Osteoblast (primary cell): ENCODE data around the gene PBX1. TPM values are rescaled to one million over a fixed set of nuclear protein-coding genes. Genes with fewer than 3 reads are reported as not detected.

Source experiments
- DNase-seq: peaks from one replicate; pipeline ENCODE4 v3.0.0; 2011; ENCODE audit warnings: low spot score, mixed read lengths; ENCODE audit not compliant: insufficient read length; ENCODE audit errors: missing footprints
- H2AFZ ChIP-seq: 2 replicates; pipeline ENCODE4 v1.6.0; 2011; ENCODE audit warnings: mild to moderate bottlenecking, low read length
- H3K27ac ChIP-seq: 2 replicates; pipeline ENCODE4 v1.5.1; 2011; ENCODE audit warnings: mild to moderate bottlenecking, low read depth, low read length, moderate library complexity
- H3K27me3 ChIP-seq: 2 replicates; pipeline ENCODE4 v1.6.0; 2012; ENCODE audit warnings: mild to moderate bottlenecking, control low read depth, inconsistent platforms, low read length, moderate library complexity; ENCODE audit not compliant: insufficient read depth
- H3K36me3 ChIP-seq: 2 replicates; pipeline ENCODE4 v1.5.1; 2011; ENCODE audit warnings: mild to moderate bottlenecking, low read length, control low read depth, moderate library complexity; ENCODE audit not compliant: insufficient read depth
- H3K4me1 ChIP-seq: 2 replicates; pipeline ENCODE4 v1.5.1; 2011; ENCODE audit warnings: mild to moderate bottlenecking, low read length, control low read depth, moderate library complexity; ENCODE audit not compliant: insufficient read depth
- H3K4me2 ChIP-seq: 2 replicates; pipeline ENCODE4 v1.6.0; 2011; ENCODE audit warnings: mild to moderate bottlenecking, low read length; ENCODE audit not compliant: insufficient read depth
- H3K4me3 ChIP-seq: fragments of 200-600 bp; sonication (generic); 3 replicates; pipeline ENCODE4 v1.5.1; 2012; ENCODE audit warnings: mild to moderate bottlenecking, low read length, inconsistent platforms; ENCODE audit not compliant: insufficient read depth
- H3K79me2 ChIP-seq: 2 replicates; pipeline ENCODE4 v1.6.0; 2012; ENCODE audit warnings: mild to moderate bottlenecking, low read length, control low read depth, inconsistent platforms; ENCODE audit not compliant: insufficient read depth
- H3K9me3 ChIP-seq: 2 replicates; pipeline ENCODE4 v1.5.1; 2011; ENCODE audit warnings: low read depth, low read length, control low read depth
- H4K20me1 ChIP-seq: 2 replicates; pipeline ENCODE4 v1.6.0; 2012; ENCODE audit warnings: mild to moderate bottlenecking, low read length, control low read depth; ENCODE audit not compliant: insufficient read depth
- total RNA-seq: library from RNA; depleted of rRNA; stranded (reverse); fragments of >200 nt; gene quantifications from 2 replicates; pipeline ENCODE4 v1.2.3, GENCODE V29; 2012
- TF ChIP-seq, protein P1 (sequence below): IDR thresholded peaks from 2 replicates; pipeline ENCODE4 v1.5.1; 2011; ENCODE audit warnings: mild to moderate bottlenecking, low read depth, low read length, moderate library complexity; ENCODE audit errors: extremely low read depth

PBX1 gene
- total RNA-seq, 1 donor: 10.1 TPM

DNA sequence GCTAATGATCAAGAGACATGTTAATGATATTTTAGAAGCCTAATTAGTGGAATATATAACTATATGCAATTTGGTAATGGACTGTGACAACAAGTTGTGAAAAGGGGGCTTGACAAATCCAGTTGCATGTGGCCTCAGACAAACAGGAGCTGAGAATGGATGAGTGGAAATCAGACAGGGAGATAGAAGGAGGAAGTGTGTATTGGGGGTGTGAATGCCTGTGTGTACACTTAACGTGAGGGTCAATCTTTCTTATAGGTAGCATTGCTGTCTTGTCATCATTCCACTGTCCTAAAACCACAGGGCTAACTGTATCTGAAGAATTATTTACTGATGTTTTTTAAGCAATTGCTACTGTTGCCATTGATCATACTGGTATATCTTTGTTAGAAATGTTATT is 64.8 kb downstream of the PBX1 start:
- Histone ChIP-seq H4K20me1 (no peaks in the 10 kb centered on the region), H3K4me3 (no peak overlapping the region), H3K27me3 (no peaks in the 10 kb centered on the region), H3K36me3 (no peaks in the 10 kb centered on the region), H3K79me2 (no peaks in the 10 kb centered on the region), H3K9me3 (no peaks in the 10 kb centered on the region), H3K27ac (no peak overlapping the region), H3K4me1 (no peaks in the 10 kb centered on the region), H2AFZ (no peak overlapping the region), H3K4me2 (no peak overlapping the region)
- DNase-seq: no peak
- TF ChIP-seq, protein P1, sequence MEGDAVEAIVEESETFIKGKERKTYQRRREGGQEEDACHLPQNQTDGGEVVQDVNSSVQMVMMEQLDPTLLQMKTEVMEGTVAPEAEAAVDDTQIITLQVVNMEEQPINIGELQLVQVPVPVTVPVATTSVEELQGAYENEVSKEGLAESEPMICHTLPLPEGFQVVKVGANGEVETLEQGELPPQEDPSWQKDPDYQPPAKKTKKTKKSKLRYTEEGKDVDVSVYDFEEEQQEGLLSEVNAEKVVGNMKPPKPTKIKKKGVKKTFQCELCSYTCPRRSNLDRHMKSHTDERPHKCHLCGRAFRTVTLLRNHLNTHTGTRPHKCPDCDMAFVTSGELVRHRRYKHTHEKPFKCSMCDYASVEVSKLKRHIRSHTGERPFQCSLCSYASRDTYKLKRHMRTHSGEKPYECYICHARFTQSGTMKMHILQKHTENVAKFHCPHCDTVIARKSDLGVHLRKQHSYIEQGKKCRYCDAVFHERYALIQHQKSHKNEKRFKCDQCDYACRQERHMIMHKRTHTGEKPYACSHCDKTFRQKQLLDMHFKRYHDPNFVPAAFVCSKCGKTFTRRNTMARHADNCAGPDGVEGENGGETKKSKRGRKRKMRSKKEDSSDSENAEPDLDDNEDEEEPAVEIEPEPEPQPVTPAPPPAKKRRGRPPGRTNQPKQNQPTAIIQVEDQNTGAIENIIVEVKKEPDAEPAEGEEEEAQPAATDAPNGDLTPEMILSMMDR: no peak

DNA sequence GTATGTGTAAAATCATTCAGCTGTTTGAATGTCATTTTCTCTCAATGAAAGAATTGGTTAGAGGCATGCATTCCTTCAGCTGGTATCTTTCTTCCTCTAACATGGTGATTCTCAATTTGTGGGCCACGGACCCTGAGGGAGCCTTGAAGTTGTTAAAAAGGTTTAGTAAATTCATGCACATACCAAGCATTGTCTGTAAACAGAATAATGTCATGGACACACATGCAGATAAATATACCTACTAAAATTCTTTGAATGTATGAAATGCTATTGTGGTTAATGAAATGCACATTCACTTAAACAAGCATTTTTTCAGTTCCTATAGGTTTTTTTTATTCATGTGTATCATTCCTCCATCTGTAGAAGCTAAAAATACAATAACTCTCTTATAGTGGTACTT is 65.4 kb downstream of the PBX1 start:
- H2AFZ ChIP-seq: no peak overlapping the region
- no peak for DNase-seq
- no peak overlapping the region for H3K4me3 ChIP-seq
- no peaks in the 10 kb centered on the region for H3K9me3 ChIP-seq
- H3K36me3 ChIP-seq: no peaks in the 10 kb centered on the region
- TF ChIP-seq, protein P1: no peak
- H3K27me3 ChIP-seq: no peaks in the 10 kb centered on the region
- H4K20me1 ChIP-seq: no peaks in the 10 kb centered on the region
- no peaks in the 10 kb centered on the region for H3K4me1 ChIP-seq
- H3K27ac ChIP-seq: no peak overlapping the region
- no peaks in the 10 kb centered on the region for H3K79me2 ChIP-seq
- no peak overlapping the region for H3K4me2 ChIP-seq

DNA sequence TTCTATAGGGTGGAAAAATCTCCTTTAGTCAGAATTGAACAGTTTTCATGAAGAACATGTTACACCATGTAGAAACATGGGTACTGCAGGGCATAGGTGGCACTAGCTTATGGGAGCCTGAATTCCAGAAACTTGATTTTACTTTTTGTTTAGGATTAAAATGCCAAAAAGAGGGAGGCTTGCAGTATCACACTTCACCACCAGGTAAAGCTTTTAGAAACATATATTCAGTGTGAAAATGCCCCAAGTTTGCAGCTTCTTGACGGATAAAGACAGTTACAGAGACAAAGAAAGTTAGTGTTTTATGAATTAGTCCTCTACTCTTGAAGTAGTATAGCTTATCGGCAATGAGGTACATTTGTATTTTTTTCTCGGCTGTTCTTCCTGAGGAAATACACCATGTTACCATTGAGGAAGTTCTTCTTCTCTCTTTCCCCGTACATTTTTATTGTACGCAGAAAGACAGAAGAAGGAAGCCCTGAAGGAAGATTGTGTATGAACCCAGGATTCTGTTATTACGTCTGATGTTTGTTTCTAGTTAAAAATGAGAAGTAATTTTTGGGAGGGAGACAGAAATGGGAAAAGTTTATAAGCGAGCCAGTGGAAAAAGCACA is 66.1 kb downstream of the PBX1 start:
- Histone ChIP-seq H3K27ac (no peak overlapping the region), H3K79me2 (no peaks in the 10 kb centered on the region), H2AFZ (no peak overlapping the region), H3K36me3 (no peaks in the 10 kb centered on the region), H3K4me2 (no peak overlapping the region), H3K4me3 (no peak overlapping the region), H4K20me1 (no peaks in the 10 kb centered on the region), H3K27me3 (no peaks in the 10 kb centered on the region), H3K9me3 (no peaks in the 10 kb centered on the region), H3K4me1 (no peaks in the 10 kb centered on the region)
- TF ChIP-seq, protein P1: peak; percentile 42
- no peak for DNase-seq

DNA sequence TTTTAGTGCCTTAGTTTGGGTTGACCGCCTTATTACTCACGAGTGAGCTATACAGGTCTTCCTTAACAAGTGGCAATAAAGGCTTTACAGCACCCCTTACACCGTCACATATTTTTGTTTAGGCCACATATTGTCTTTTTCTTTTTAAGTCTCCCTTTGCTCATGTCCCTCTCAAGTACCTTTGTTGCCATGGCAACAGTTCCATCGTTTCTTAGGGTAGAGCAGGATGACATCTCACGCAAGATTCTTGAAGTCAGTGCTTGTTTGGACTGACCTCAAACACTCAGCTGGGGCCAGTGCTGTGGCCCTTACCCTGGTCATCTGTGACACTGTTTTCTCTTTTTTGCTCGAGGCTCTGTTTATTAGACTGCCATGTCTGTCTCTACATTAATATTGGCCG is 69.8 kb downstream of the PBX1 start:
- Histone ChIP-seq H3K4me3 (no peak overlapping the region), H3K9me3 (no peaks in the 10 kb centered on the region), H3K79me2 (no peaks in the 10 kb centered on the region), H4K20me1 (no peaks in the 10 kb centered on the region), H3K27me3 (no peaks in the 10 kb centered on the region), H3K36me3 (no peaks in the 10 kb centered on the region), H3K4me1 (no peaks in the 10 kb centered on the region), H3K27ac (no peak overlapping the region), H2AFZ (no peak overlapping the region), H3K4me2 (no peak overlapping the region)
- TF ChIP-seq, protein P1: no peak
- DNase-seq: no peak
